NCI-H2196 treated with DMSO at 0.1 percent for 48 hours (cell line): ENCODE data around the gene PLXNA2.

Source experiments
- DNase-seq: peaks from one replicate; lab custom pipeline; 2025; ENCODE audit not compliant: unreplicated experiment; lab: John Stamatoyannopoulos, UW

PLXNA2 gene

GRCh38 chr1:208242941-208243526, 1.1 kb downstream of the PLXNA2 start:
- no peak for DNase-seq

GRCh38 chr1:208242146-208242545, 2.0 kb downstream of the PLXNA2 start:
- DNase-seq = no peak

GRCh38 chr1:208241512-208241911, 2.7 kb downstream of the PLXNA2 start:
- no peak for DNase-seq

GRCh38 chr1:208240662-208241355, 3.4 kb downstream of the PLXNA2 start:
- DNase-seq = no peak

- no peak for DNase-seq
These were observed 4.5 kb downstream of the PLXNA2 start for GRCh38 chr1:208239473-208240381.

DNA sequence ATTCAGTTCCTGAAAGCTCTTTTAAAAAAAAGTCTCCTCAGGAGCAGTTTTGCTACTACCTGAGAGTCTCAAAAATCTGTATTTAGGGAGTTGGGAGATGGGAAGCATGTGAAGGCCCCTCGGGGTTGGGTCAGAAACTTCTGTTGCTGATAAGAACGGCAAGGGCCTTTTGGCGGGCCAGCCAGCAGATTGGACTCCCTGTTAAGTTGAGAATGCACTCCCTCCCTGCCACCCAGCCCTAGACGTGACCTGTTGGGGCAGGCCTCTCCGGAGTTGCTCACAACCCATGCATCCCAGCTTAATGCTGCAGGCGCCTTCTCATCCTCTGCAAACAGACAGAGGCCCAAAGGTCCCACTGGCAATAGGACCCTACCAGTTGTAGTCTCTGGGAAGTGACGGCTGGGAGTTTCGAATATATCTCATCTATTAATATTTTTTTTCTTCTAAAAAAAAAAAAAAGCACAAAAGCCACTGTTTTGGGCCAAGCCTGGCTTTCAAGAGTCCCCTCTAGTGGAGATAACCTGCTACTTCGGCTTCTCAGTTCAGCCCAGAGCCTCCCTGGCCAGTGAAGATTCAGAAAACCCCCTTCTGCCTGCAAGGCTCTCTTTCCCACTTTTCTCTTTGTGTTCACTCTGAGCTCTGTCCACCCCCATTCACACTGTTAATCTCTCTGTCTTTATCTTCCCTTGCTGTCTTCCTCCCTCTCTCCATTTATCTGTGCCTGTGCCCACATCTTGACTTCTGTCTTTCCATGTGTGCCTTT, 5.3 kb downstream of the PLXNA2 start:
- peak; percentile 18 for DNase-seq

DNA sequence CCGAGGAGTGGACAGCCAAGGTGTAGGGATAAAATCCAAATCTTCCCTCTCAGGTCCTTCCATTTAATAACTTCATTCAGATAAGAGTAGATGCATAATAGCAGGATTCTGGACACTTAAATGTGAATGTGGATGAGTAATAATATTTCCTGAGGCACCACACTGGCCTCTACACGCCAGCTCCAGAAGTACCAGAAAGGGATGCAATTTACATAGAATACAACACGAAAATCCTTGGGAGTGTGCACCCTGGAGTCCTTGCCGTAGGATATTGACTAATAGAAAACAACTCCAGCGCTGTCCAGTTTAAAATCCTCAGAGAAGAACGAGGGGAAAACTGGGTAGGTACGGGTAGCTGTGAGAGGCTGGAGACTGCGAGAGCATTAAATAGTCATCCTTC, 6.9 kb downstream of the PLXNA2 start:
- DNase-seq = no peak

DNA sequence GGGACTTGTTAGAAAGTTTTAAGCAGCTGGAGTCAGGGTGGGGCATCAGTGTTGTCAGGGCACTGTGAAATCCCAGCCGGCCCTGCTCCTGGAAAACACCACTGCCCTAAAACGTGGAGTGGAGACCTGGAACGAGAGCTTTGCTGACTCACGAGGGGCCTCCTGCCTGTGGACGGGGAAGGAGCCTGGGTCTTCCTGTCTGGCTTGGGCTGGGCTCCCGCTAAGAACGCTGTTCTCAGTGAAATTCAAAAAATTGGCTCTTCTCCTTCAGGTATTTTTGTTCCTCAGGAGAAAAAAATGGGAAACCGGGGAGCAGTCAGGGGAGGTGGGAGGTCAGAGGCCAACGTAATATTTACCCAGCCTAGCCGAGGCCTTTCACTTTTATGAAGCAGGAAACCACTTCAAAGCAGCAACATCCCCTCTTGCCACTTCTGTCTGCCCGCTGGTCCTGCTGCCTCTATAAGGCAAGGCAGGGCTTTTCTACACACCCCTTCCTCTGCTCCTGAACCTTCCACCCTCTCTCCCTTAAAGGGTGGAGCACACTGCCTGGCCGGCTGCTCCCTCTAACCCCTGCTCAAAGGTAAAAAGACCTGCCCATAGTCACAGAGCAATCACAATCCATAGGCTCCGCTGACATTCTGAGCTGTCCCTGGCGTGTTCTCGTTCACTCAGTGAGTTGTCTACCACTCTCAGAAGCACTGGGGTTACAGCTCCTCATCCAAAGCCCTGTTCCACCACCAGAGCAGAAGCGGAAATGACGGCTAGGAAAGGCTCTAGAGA, 8.0 kb downstream of the PLXNA2 start:
- DNase-seq = no peak

- DNase-seq = no peak
These were observed 8.7 kb downstream of the PLXNA2 start for GRCh38 chr1:208235356-208235981.

DNA sequence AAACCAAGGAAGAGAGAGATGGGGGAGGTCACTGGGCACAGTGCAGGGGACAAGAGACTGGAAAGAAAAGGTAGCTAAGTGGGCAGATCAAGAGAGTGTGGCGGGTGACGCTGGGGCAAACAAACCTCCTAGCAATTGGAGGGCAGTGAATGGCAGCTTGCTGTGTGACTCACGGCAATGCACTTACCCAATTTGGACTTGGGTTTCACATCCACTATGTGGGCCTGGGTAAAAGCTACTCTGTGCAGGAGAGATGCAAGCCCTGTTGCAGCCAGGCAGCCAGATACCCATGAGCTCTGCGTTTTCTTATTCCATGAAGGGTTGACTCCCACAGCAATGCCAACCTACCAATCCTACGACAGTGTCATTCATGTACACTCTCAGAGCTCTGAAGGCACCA, 9.5 kb downstream of the PLXNA2 start:
- no peak for DNase-seq

DNA sequence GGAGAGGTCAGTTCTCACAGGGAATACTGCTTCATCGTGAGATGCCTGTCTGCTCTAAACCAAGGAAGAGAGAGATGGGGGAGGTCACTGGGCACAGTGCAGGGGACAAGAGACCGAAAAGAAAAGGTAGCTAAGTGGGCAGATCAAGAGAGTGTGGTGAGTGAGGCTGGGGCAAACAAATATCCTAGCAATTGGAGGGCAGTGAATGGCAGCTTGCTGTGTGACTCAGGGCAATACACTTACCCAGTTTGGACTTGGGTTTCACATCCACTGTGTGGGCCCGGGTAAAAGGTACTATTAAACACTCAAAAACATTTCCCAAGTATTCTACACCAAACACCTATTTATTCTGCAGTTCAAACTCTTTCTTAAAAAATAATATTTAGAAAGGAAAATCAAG, 10.2 kb downstream of the PLXNA2 start:
- DNase-seq = no peak

- DNase-seq = peak; percentile 90
These were observed 10.6 kb downstream of the PLXNA2 start for GRCh38 chr1:208233546-208233945.

DNA sequence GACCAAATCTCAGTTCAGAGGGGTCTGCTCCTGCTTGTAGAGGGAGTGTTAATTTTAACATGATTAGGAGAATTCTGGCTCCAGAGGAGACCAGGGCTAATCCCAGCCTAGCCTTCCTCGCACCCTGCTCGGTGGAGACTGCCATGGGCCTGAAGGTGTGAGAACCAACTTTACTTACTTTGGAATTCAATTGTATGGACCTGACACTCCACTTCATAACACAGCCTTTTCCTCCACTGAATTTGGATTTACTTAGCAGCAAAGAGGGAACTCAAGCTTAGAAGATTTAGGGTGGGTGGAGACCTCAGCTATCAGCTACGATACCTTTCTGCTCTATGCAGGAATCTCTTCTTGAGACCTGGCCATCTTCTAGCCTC, 11.5 kb downstream of the PLXNA2 start:
- DNase-seq = no peak

- peak; percentile 14 for DNase-seq
These were observed 12.1 kb downstream of the PLXNA2 start for GRCh38 chr1:208231881-208232661.

DNA sequence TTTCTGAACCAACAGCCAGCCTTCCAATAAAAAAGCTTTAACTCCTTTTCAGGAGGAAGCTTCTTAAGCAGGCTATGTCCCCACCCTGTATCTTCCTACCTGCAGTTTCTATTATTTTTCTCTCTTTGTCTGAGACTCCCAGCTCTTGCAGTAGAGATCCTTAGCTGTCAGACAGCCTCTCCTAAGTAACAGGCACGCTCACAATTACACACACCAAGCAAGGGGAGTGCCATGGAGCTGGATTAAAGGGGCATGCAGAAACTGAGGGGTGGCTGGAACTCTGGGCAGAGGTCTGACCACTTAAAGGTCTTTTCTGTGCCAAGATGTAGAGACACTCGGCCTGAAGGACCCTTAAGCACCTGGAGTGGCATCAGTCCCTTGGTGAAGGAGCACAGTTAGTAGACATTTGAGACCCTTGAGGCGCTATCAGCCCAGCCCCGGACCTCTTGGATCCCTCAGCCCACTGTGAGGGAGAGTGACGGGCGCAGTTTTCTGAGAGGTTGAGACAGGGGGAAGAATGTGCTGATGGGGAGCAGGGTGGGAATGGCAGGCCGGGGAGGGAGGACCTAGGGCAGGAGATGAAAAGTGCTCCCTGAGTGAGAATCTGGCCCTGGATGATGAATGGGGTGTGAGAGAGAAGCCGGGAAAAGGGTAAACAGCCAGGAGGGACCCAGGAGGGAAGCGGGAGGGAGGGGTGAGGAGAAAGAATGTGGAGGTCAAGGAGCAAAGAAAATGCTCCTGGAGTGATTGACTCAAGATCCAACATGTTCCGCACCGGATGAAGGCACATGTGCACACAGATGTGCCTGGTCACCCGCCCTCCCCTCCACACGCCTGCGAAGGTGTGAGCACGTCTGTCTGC, 13.3 kb downstream of the PLXNA2 start:
- DNase-seq = no peak

GRCh38 chr1:208228550-208228949, 15.6 kb downstream of the PLXNA2 start:
- no peak for DNase-seq

- no peak for DNase-seq
These were observed 16.2 kb downstream of the PLXNA2 start for GRCh38 chr1:208228026-208228425.

DNA sequence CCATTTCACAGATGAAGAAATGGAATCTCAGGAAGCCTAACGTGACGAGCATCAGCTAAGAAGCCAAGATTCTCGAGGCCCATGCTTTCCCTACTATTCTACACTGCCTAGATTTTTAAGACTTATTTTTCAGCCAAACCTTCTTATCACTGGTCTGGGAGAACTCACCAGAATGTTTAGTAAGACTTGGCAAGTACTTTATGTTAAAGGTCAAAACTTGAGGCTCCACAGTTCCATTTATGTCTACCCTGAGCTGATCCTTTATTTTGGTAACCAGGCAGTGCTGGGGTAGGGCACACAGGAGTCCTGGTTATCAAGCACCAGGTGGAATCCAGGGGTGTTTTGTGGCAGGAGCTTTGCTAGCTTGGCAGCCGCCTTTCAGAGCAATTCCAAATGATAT, 16.8 kb downstream of the PLXNA2 start:
- no peak for DNase-seq
